Spleen (tissue), 11 donors: ENCODE data around the gene TSPAN18. TPM values are rescaled to one million over a fixed set of nuclear protein-coding genes. Genes with fewer than 3 reads are reported as not detected.

Experiments
- DNase-seq: peaks from one replicate; pipeline ENCODE4 v3.0.0-alpha.2; 2020
- H3K27ac ChIP-seq, 8 donors: fragments of 200-600 bp; sonication (generic) in 7 of 8; 1 replicate in 4 of 8; 2 replicates in 4 of 8; pipeline versions ENCODE4 v1.5.0 to v1.8.0; 2016 to 2021; ENCODE audit warnings: inconsistent platforms in 4 of 8, mild to moderate bottlenecking in 4 of 8, moderate library complexity in 1 of 8
- H3K27me3 ChIP-seq, 7 donors: fragments of 200-600 bp; sonication (generic) in 6 of 7; replicated peaks in 1 of 7; 1 replicate in 4 of 7; 2 replicates in 3 of 7; pipeline versions ENCODE4 v1.5.0 to v1.8.0; 2016 to 2021; ENCODE audit warnings: inconsistent platforms in 3 of 7, mild to moderate bottlenecking in 1 of 7
- H3K36me3 ChIP-seq, 6 donors: fragments of 200-600 bp; sonication (generic) in 5 of 6; 1 replicate in 4 of 6; 2 replicates in 2 of 6; pipeline versions ENCODE4 v1.5.0 to v1.8.0; 2016 to 2021; ENCODE audit warnings: inconsistent platforms in 2 of 6
- H3K4me1 ChIP-seq, 6 donors: fragments of 200-600 bp; sonication (generic) in 5 of 6; 1 replicate in 3 of 6; 2 replicates in 3 of 6; pipeline versions ENCODE4 v1.5.0 to v1.8.0; 2016 to 2021; ENCODE audit warnings: inconsistent platforms in 3 of 6
- H3K4me3 ChIP-seq, 8 donors: fragments of 200-600 bp; sonication (generic) in 7 of 8; 1 replicate in 4 of 8; 2 replicates in 4 of 8; pipeline versions ENCODE4 v1.5.0 to v1.8.0; 2016 to 2021; ENCODE audit warnings: inconsistent platforms in 4 of 8, mild to moderate bottlenecking in 4 of 8, moderate library complexity in 2 of 8
- H3K9me3 ChIP-seq, 8 donors: fragments of 200-600 bp; sonication (generic) in 7 of 8; 1 replicate in 4 of 8; 2 replicates in 4 of 8; pipeline versions ENCODE4 v1.5.0 to v1.8.0; 2016 to 2021; ENCODE audit warnings: inconsistent platforms in 4 of 8
- CTCF ChIP-seq, 11 experiments: fragments of 200-600 bp in 7 of 11; fragments of 450-650 bp in 4 of 11; sonication (generic) in 4 of 11; IDR thresholded peaks in 8 of 11; conservative IDR thresholded peaks in 3 of 11; 1 replicate in 7 of 11; 2 replicates in 4 of 11; pipeline versions ENCODE4 v1.4.0 to v1.8.0; 2016 to 2021; ENCODE audit warnings: antibody characterized with exemption in 11 of 11, inconsistent platforms in 4 of 11, mild to moderate bottlenecking in 1 of 11
- POLR2A ChIP-seq, 3 donors: fragments of 450-650 bp; IDR thresholded peaks; one replicate each; pipeline ENCODE4 v1.5.1; 2017; ENCODE audit warnings: antibody characterized with exemption in 3 of 3, mild to moderate bottlenecking in 1 of 3
- POLR2AphosphoS5 ChIP-seq, 3 donors: sonication (generic); formaldehyde crosslinking; IDR thresholded peaks; one replicate each; pipeline ENCODE4 v1.5.1; 2017; ENCODE audit warnings: antibody characterized with exemption in 3 of 3
- WGBS, 5 donors: extraction: QIAGEN DNeasy Blood & Tissue Kit in 3 of 5; methylation state at CpG; one replicate each; pipeline versions ENCODE4 v1.1.5 to v1.1.7; 2013 to 2018; 5-methylcytosine and 5-hydroxymethylcytosine counted together
- intact Hi-C: fragments of 100-400 bp; cut with DNase I; formaldehyde crosslinking; loops from one replicate; pipeline ENCODE4 v1.15.0; 2023; ENCODE audit warnings: low total_unique reads
- polyA plus RNA-seq, 3 donors: library from polyadenylated mRNA; stranded (reverse); fragments of 200-250 nt; gene quantifications; one replicate each; pipeline ENCODE4 v1.2.1, GENCODE V29; 2013
- total RNA-seq, 7 donors: library from RNA; depleted of rRNA in 3 of 7; stranded (reverse); fragments of >200 nt in 3 of 7; fragmentation: NEBNext Ultra II Directional in 4 of 7; extraction: Animal tissue kit (Norgen Biotek cat#: 25700) in 4 of 7; gene quantifications; one replicate each; pipeline versions ENCODE4 v1.1.0 to v1.2.1, GENCODE V29; 2016 to 2021
- donor health status: healthy with polysubstance abuse.
- donor health status: DM: no; HTN: no; CAD: no; lungs with moderate emphysema.
- donor health status: DM: no; HTN: no; CAD: no.
- donor health status: Bipolar disorder and iron deficiency.
- donor health status: healthy.
- donor health status: DM: no; HTN: no; CAD: no.
- donor health status: DM: yes; HTN: yes; CAD: no.

The TSPAN18 gene
- total and polyA plus RNA-seq, 10 donors: 2.1 to 47.5 (median 21.3) TPM

- Histone ChIP-seq H3K36me3 (peaks cover 0 to 55% (median 8%) of the 10 kb centered on the region in 6 donors), H3K9me3 (no peaks in the 10 kb centered on the region), H3K4me1 (peaks cover 48 to 100% (median 93%) of the 10 kb centered on the region in 6 donors), H3K27ac (peak overlapping the region in 6 of 8 donors; percentile 5 to 97 (median 72)), H3K4me3 (peak overlapping the region in 1 of 8 donors; percentile 48), H3K27me3 (no peaks in the 10 kb centered on the region)
- DNase-seq: no peak
- no peak for TF ChIP-seq POLR2AphosphoS5 (IDR thresholded peaks at IDR 0.05)
- no peak for TF ChIP-seq CTCF (IDR thresholded peaks at IDR 0.05 in 8 of 11, conservative IDR thresholded peaks at IDR 0.05 in 3 of 11)
- intact Hi-C loops: no loop called here
- WGBS, 5 donors: 83 to 89% (median 86%) methylated on average over 10 of the region's 10 CpGs
Observed at GRCh38 chr11:44942029-44942955, 215.5 kb downstream of the TSPAN18 start.

- H3K27me3 ChIP-seq: no peaks in the 10 kb centered on the region
- H3K9me3 ChIP-seq: no peaks in the 10 kb centered on the region
- DNase-seq: peak; percentile 90
- TF ChIP-seq POLR2A (IDR thresholded peaks at IDR 0.05) (no peak), CTCF (IDR thresholded peaks at IDR 0.05 in 8 of 11, conservative IDR thresholded peaks at IDR 0.05 in 3 of 11) (no peak), POLR2AphosphoS5 (IDR thresholded peaks at IDR 0.05) (peak; percentile 67 to 81 (median 71))
- H3K36me3 ChIP-seq: peaks cover 0 to 48% (median 4%) of the 10 kb centered on the region in 6 donors
- intact Hi-C loops: no loop called here
- peak overlapping the region in 1 of 8 donors; percentile 48 for H3K4me3 ChIP-seq
- peak overlapping the region in 7 of 8 donors; percentile 5 to 97 (median 51) for H3K27ac ChIP-seq
- H3K4me1 ChIP-seq: peaks cover 53 to 100% (median 95%) of the 10 kb centered on the region in 6 donors
- 14 to 49% (median 21%) methylated on average over 2 to 7 of the region's 7 CpGs for WGBS, 5 donors
Observed at GRCh38 chr11:44943118-44943517, 216.4 kb downstream of the TSPAN18 start.

- Histone ChIP-seq H3K4me3 (peak overlapping the region in 1 of 8 donors; percentile 48), H3K27ac (peak overlapping the region in 7 of 8 donors; percentile 4 to 97 (median 51)), H3K27me3 (no peaks in the 10 kb centered on the region), H3K9me3 (no peaks in the 10 kb centered on the region), H3K4me1 (peaks cover 57 to 100% (median 95%) of the 10 kb centered on the region in 6 donors), H3K36me3 (peaks cover 0 to 42% (median 4%) of the 10 kb centered on the region in 6 donors)
- DNase-seq: no peak
- WGBS, 5 donors: 59 to 70% (median 67%) methylated on average over 7 of the region's 7 CpGs
- TF ChIP-seq POLR2A (IDR thresholded peaks at IDR 0.05): no peak
- no peak for TF ChIP-seq CTCF (IDR thresholded peaks at IDR 0.05 in 8 of 11, conservative IDR thresholded peaks at IDR 0.05 in 3 of 11)
- TF ChIP-seq POLR2AphosphoS5 (IDR thresholded peaks at IDR 0.05): no peak
- intact Hi-C loops: no loop called here
Observed at GRCh38 chr11:44943696-44944095, 216.9 kb downstream of the TSPAN18 start.
